Subcutaneous adipose tissue (tissue), 4 donors: ENCODE results near the gene DMD. TPM values are rescaled to one million over a fixed set of nuclear protein-coding genes. Genes with fewer than 3 reads are reported as not detected.

Source experiments
- CTCF ChIP-seq: fragments of 450-650 bp; IDR thresholded peaks from one replicate; pipeline ENCODE4 v1.5.1; 2016; ENCODE audit warnings: low read depth, mild to moderate bottlenecking, control low read depth, antibody characterized with exemption, moderate library complexity
- total RNA-seq, 4 donors: library from RNA; depleted of rRNA; stranded (reverse); fragments of >200 nt; gene quantifications; one replicate each; pipeline ENCODE4 v1.1.0, GENCODE V29; 2016

The DMD gene
- total RNA-seq, 4 donors from 2014 or later = 35.7 to 87.2 (median 72.1) TPM

- TF ChIP-seq CTCF = no peak
Observed at GRCh38 chrX:31236231-31236630, 1975.1 kb downstream of the DMD start.

- TF ChIP-seq CTCF = no peak
Observed at GRCh38 chrX:31233941-31234496, 1977.3 kb downstream of the DMD start.

- TF ChIP-seq CTCF = no peak
Observed at GRCh38 chrX:31232506-31232905, 1978.8 kb downstream of the DMD start.

- TF ChIP-seq CTCF = no peak
Observed at GRCh38 chrX:31228909-31229308, 1982.4 kb downstream of the DMD start.

GRCh38 chrX:31228415-31228832, 1982.9 kb downstream of the DMD start:
- no peak for TF ChIP-seq CTCF

- no peak for TF ChIP-seq CTCF
Observed at GRCh38 chrX:31227250-31227649, 1984.1 kb downstream of the DMD start.

GRCh38 chrX:31225819-31226218, 1985.5 kb downstream of the DMD start:
- TF ChIP-seq CTCF = no peak
